GM23338 (cell line): ENCODE measurements around the gene KLHDC9. TPM values are rescaled to one million over a fixed set of nuclear protein-coding genes. Genes with fewer than 3 reads are reported as not detected.
A peak's percentile ranks its signal among the peaks of the same experiment; 100 is the strongest.

Source experiments
- ATAC-seq: fragments of 200-7000 bp; cut with Tn5 transposase; 3 replicates; pipeline ENCODE4 v1.9.1; 2020
- DNase-seq: peaks from one replicate; pipeline ENCODE4 v3.0.0-alpha.2; 2015; ENCODE audit warnings: low spot score
- H2AFZ ChIP-seq: fragments of 200-600 bp; sonication (generic); 2 replicates; pipeline ENCODE4 v1.8.0; 2016; ENCODE audit warnings: antibody characterized with exemption, mild to moderate bottlenecking, moderate library complexity
- H3F3A ChIP-seq: fragments of 200-600 bp; sonication (generic); replicated peaks from 2 replicates; pipeline ENCODE4 v1.8.0; 2017; ENCODE audit warnings: antibody characterized with exemption, mixed run types, low read depth
- H3K27ac ChIP-seq: fragments of 200-600 bp; sonication (generic); 2 replicates; pipeline ENCODE4 v1.6.1; 2016; ENCODE audit warnings: low read depth
- H3K27me3 ChIP-seq: fragments of 200-600 bp; sonication (generic); 2 replicates; pipeline ENCODE4 v1.8.0; 2016; ENCODE audit warnings: mild to moderate bottlenecking, mixed run types, moderate library complexity; ENCODE audit not compliant: insufficient read depth
- H3K36me3 ChIP-seq: fragments of 200-600 bp; sonication (generic); 2 replicates; pipeline ENCODE4 v1.8.0; 2016; ENCODE audit warnings: mild to moderate bottlenecking; ENCODE audit not compliant: insufficient read depth
- H3K4me1 ChIP-seq: fragments of 200-600 bp; sonication (generic); 2 replicates; pipeline ENCODE4 v1.8.0; 2016; ENCODE audit warnings: mild to moderate bottlenecking, moderate library complexity; ENCODE audit not compliant: insufficient read depth
- H3K4me2 ChIP-seq: fragments of 200-600 bp; sonication (generic); 2 replicates; pipeline ENCODE4 v1.7.1; 2017; ENCODE audit warnings: mixed run types
- H3K4me3 ChIP-seq: fragments of 200-600 bp; sonication (generic); 2 replicates; pipeline ENCODE4 v1.6.1; 2016; ENCODE audit warnings: mixed run types
- H3K79me2 ChIP-seq: fragments of 200-600 bp; sonication (generic); replicated peaks from 2 replicates; pipeline ENCODE4 v1.8.0; 2017; ENCODE audit warnings: mild to moderate bottlenecking; ENCODE audit not compliant: insufficient read depth
- H3K9me2 ChIP-seq: fragments of 200-600 bp; sonication (generic); 2 replicates; pipeline ENCODE4 v1.8.0; 2017; ENCODE audit not compliant: insufficient read depth
- H4K20me1 ChIP-seq: fragments of 200-600 bp; sonication (generic); replicated peaks from 2 replicates; pipeline ENCODE4 v1.8.0; 2017; ENCODE audit warnings: mild to moderate bottlenecking; ENCODE audit not compliant: insufficient read depth
- H3K27ac Mint-ChIP-seq: 2 replicates; pipeline ENCODE4 v1.8.0; 2020; ENCODE audit warnings: inconsistent platforms, mild to moderate bottlenecking, moderate library complexity, mixed read lengths
- H3K27me3 Mint-ChIP-seq: 3 replicates; pipeline ENCODE4 v1.8.0; 2022; ENCODE audit warnings: low read depth, mild to moderate bottlenecking, moderate library complexity, mixed read lengths, inconsistent platforms; ENCODE audit not compliant: insufficient read depth, poor library complexity
- H3K36me3 Mint-ChIP-seq: 3 replicates; pipeline ENCODE4 v1.8.0; 2021; ENCODE audit warnings: low read depth, mild to moderate bottlenecking, inconsistent platforms, moderate library complexity, mixed read lengths
- H3K4me1 Mint-ChIP-seq: 3 replicates; pipeline ENCODE4 v1.8.0; 2020; ENCODE audit warnings: mild to moderate bottlenecking, inconsistent platforms, mixed read lengths
- H3K4me3 Mint-ChIP-seq: 3 replicates; pipeline ENCODE4 v1.8.0; 2021; ENCODE audit warnings: moderate library complexity, mild to moderate bottlenecking, inconsistent platforms, mixed read lengths
- H3K9me3 Mint-ChIP-seq: 3 replicates; pipeline ENCODE4 v1.8.0; 2020; ENCODE audit warnings: moderate library complexity, mild to moderate bottlenecking, inconsistent platforms, mixed read lengths
- CREB1 ChIP-seq: fragments of 250-450 bp; sonication (Bioruptor Pico); IDR thresholded peaks from 2 replicates; pipeline ENCODE4 v1.5.0; 2020; ENCODE audit warnings: low read depth, mild to moderate bottlenecking, moderate library complexity
- EZH2 ChIP-seq: fragments of 200-600 bp; sonication (generic); IDR thresholded peaks from one replicate; pipeline ENCODE4 v1.8.0; 2017; ENCODE audit warnings: antibody characterized with exemption, mild to moderate bottlenecking, low read depth; ENCODE audit not compliant: unreplicated experiment
- EZH2phosphoT487 ChIP-seq: fragments of 200-600 bp; sonication (generic); IDR thresholded peaks from one replicate; pipeline ENCODE4 v1.8.1; 2018; ENCODE audit warnings: antibody characterized with exemption; ENCODE audit not compliant: unreplicated experiment
- JUNB ChIP-seq: IDR thresholded peaks from one replicate; pipeline ENCODE4 v1.6.1; 2016; ENCODE audit warnings: antibody characterized with exemption; ENCODE audit not compliant: unreplicated experiment
- NANOG ChIP-seq: IDR thresholded peaks from 2 replicates; pipeline ENCODE4 v1.6.1; 2016; ENCODE audit warnings: antibody characterized with exemption, borderline replicate concordance
- REST ChIP-seq: IDR thresholded peaks from one replicate; pipeline ENCODE4 v1.6.1; 2018; ENCODE audit warnings: antibody characterized with exemption; ENCODE audit not compliant: unreplicated experiment
- ZNF114 ChIP-seq: fragments of 250-450 bp; sonication (Bioruptor Pico); IDR thresholded peaks from 2 replicates; pipeline ENCODE4 v1.5.0; 2020; ENCODE audit warnings: mild to moderate bottlenecking, moderate library complexity
- ZNF331 ChIP-seq: fragments of 250-450 bp; sonication (Bioruptor Pico); IDR thresholded peaks from 2 replicates; pipeline ENCODE4 v1.5.0; 2020; ENCODE audit warnings: low read depth, mild to moderate bottlenecking, moderate library complexity
- polyA plus RNA-seq: library from polyadenylated mRNA; unstranded; fragments of >200 nt; fragmentation: Nextera tagmentation; extraction: Ambion mirVana; gene quantifications from 2 replicates; pipeline ENCODE4 v1.2.1, GENCODE V29; 2016
- total RNA-seq: library from RNA; depleted of rRNA; stranded (reverse); fragments of >200 nt; shearing (Covaris generic); gene quantifications from 2 replicates; pipeline ENCODE4 v1.2.3, GENCODE V29; 2014
- TF ChIP-seq, protein P1 (sequence below): fragments of 250-450 bp; sonication (Bioruptor Pico); IDR thresholded peaks from 2 replicates; pipeline ENCODE4 v1.5.0; 2020; ENCODE audit warnings: mild to moderate bottlenecking, moderate library complexity
- TF ChIP-seq, protein P2 (sequence below): IDR thresholded peaks from 2 replicates; pipeline ENCODE4 v1.6.1; 2016; ENCODE audit warnings: antibody characterized with exemption
- TF ChIP-seq, protein P3 (sequence below), 2 experiments: fragments of 200-600 bp in 1 of 2; sonication (generic) in 1 of 2; conservative IDR thresholded peaks; 2 replicates each; pipeline versions ENCODE4 v1.5.1 to v1.6.1; 2016 to 2017; ENCODE audit warnings: antibody characterized with exemption in 2 of 2, low read depth in 2 of 2, mild to moderate bottlenecking in 2 of 2, moderate library complexity in 1 of 2

The KLHDC9 gene
- total and polyA plus RNA-seq, 2 experiments from 2014 or later: 5.6 to 6.6 TPM

- TF ChIP-seq, protein P1, sequence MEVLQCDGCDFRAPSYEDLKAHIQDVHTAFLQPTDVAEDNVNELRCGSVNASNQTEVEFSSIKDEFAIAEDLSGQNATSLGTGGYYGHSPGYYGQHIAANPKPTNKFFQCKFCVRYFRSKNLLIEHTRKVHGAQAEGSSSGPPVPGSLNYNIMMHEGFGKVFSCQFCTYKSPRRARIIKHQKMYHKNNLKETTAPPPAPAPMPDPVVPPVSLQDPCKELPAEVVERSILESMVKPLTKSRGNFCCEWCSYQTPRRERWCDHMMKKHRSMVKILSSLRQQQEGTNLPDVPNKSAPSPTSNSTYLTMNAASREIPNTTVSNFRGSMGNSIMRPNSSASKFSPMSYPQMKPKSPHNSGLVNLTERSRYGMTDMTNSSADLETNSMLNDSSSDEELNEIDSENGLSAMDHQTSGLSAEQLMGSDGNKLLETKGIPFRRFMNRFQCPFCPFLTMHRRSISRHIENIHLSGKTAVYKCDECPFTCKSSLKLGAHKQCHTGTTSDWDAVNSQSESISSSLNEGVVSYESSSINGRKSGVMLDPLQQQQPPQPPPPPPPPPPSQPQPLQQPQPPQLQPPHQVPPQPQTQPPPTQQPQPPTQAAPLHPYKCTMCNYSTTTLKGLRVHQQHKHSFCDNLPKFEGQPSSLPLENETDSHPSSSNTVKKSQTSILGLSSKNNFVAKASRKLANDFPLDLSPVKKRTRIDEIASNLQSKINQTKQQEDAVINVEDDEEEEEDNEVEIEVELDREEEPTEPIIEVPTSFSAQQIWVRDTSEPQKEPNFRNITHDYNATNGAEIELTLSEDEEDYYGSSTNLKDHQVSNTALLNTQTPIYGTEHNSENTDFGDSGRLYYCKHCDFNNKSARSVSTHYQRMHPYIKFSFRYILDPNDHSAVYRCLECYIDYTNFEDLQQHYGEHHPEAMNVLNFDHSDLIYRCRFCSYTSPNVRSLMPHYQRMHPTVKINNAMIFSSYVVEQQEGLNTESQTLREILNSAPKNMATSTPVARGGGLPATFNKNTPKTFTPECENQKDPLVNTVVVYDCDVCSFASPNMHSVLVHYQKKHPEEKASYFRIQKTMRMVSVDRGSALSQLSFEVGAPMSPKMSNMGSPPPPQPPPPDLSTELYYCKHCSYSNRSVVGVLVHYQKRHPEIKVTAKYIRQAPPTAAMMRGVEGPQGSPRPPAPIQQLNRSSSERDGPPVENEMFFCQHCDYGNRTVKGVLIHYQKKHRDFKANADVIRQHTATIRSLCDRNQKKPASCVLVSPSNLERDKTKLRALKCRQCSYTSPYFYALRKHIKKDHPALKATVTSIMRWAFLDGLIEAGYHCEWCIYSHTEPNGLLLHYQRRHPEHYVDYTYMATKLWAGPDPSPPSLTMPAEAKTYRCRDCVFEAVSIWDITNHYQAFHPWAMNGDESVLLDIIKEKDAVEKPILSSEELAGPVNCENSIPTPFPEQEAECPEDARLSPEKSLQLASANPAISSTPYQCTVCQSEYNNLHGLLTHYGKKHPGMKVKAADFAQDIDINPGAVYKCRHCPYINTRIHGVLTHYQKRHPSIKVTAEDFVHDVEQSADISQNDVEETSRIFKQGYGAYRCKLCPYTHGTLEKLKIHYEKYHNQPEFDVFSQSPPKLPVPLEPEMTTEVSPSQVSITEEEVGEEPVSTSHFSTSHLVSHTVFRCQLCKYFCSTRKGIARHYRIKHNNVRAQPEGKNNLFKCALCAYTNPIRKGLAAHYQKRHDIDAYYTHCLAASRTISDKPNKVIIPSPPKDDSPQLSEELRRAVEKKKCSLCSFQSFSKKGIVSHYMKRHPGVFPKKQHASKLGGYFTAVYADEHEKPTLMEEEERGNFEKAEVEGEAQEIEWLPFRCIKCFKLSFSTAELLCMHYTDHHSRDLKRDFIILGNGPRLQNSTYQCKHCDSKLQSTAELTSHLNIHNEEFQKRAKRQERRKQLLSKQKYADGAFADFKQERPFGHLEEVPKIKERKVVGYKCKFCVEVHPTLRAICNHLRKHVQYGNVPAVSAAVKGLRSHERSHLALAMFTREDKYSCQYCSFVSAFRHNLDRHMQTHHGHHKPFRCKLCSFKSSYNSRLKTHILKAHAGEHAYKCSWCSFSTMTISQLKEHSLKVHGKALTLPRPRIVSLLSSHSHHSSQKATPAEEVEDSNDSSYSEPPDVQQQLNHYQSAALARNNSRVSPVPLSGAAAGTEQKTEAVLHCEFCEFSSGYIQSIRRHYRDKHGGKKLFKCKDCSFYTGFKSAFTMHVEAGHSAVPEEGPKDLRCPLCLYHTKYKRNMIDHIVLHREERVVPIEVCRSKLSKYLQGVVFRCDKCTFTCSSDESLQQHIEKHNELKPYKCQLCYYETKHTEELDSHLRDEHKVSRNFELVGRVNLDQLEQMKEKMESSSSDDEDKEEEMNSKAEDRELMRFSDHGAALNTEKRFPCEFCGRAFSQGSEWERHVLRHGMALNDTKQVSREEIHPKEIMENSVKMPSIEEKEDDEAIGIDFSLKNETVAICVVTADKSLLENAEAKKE (CRISPR knock-in tag): no peak
- TF ChIP-seq, protein P2, sequence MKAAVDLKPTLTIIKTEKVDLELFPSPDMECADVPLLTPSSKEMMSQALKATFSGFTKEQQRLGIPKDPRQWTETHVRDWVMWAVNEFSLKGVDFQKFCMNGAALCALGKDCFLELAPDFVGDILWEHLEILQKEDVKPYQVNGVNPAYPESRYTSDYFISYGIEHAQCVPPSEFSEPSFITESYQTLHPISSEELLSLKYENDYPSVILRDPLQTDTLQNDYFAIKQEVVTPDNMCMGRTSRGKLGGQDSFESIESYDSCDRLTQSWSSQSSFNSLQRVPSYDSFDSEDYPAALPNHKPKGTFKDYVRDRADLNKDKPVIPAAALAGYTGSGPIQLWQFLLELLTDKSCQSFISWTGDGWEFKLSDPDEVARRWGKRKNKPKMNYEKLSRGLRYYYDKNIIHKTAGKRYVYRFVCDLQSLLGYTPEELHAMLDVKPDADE: no peak
- no peak for TF ChIP-seq ZNF331 (CRISPR knock-in tag)
Measured at GRCh38 chr1:161052899-161053298, 45.3 kb upstream of the KLHDC9 start (continued).

GRCh38 chr1:161054232-161054631 is 43.9 kb upstream of the KLHDC9 start:
- ATAC-seq (peak; percentile 39), DNase-seq (no peak)
- Histone ChIP-seq H3K9me2 (no peaks in the 10 kb centered on the region; the same call in 1 of the 2 replicates), H3K4me3 (no peak overlapping the region), H3K27me3 (no peaks in the 10 kb centered on the region), H3K27ac (no peak overlapping the region), H4K20me1 (no peaks in the 10 kb centered on the region), H3F3A (no peaks in the 10 kb centered on the region), H3K4me1 (no peaks in the 10 kb centered on the region), H3K79me2 (no peaks in the 10 kb centered on the region), H3K4me2 (no peak overlapping the region), H3K36me3 (no peaks in the 10 kb centered on the region), H2AFZ (no peak overlapping the region)
- no peaks in the 10 kb centered on the region for H3K4me1 Mint-ChIP-seq
- H3K4me3 Mint-ChIP-seq: no peak overlapping the region
- H3K27me3 Mint-ChIP-seq: peaks cover 18% of the 10 kb centered on the region
- no peak overlapping the region for H3K27ac Mint-ChIP-seq
- no peaks in the 10 kb centered on the region for H3K36me3 Mint-ChIP-seq
- TF ChIP-seq EZH2: no peak
- no peak for TF ChIP-seq REST
- TF ChIP-seq, protein P3, sequence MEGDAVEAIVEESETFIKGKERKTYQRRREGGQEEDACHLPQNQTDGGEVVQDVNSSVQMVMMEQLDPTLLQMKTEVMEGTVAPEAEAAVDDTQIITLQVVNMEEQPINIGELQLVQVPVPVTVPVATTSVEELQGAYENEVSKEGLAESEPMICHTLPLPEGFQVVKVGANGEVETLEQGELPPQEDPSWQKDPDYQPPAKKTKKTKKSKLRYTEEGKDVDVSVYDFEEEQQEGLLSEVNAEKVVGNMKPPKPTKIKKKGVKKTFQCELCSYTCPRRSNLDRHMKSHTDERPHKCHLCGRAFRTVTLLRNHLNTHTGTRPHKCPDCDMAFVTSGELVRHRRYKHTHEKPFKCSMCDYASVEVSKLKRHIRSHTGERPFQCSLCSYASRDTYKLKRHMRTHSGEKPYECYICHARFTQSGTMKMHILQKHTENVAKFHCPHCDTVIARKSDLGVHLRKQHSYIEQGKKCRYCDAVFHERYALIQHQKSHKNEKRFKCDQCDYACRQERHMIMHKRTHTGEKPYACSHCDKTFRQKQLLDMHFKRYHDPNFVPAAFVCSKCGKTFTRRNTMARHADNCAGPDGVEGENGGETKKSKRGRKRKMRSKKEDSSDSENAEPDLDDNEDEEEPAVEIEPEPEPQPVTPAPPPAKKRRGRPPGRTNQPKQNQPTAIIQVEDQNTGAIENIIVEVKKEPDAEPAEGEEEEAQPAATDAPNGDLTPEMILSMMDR (conservative IDR thresholded peaks at IDR 0.05; ENCODE audit: low read depth in 2 of 2): no peak
- TF ChIP-seq, protein P2: no peak
- no peak for TF ChIP-seq NANOG
- no peak for TF ChIP-seq CREB1 (CRISPR knock-in tag)
- no peak for TF ChIP-seq ZNF114 (CRISPR knock-in tag)
- no peak for TF ChIP-seq EZH2phosphoT487
- no peak for TF ChIP-seq JUNB
- H3K9me3 Mint-ChIP-seq: peaks cover 8% of the 10 kb centered on the region; the same call in 1 of the 3 replicates
